NCI-H2081 treated with DMSO at 0.1 percent for 48 hours (cell line): ENCODE data around the gene BUB1.
"Not testable (repeated sequence)": the region's sequence is repeated elsewhere in the genome, so short reads cannot be mapped to it uniquely, and the experiment has no call there.

Experiments
- DNase-seq: peaks from one replicate; lab custom pipeline; 2025; lab: John Stamatoyannopoulos, UW

The BUB1 gene

DNA sequence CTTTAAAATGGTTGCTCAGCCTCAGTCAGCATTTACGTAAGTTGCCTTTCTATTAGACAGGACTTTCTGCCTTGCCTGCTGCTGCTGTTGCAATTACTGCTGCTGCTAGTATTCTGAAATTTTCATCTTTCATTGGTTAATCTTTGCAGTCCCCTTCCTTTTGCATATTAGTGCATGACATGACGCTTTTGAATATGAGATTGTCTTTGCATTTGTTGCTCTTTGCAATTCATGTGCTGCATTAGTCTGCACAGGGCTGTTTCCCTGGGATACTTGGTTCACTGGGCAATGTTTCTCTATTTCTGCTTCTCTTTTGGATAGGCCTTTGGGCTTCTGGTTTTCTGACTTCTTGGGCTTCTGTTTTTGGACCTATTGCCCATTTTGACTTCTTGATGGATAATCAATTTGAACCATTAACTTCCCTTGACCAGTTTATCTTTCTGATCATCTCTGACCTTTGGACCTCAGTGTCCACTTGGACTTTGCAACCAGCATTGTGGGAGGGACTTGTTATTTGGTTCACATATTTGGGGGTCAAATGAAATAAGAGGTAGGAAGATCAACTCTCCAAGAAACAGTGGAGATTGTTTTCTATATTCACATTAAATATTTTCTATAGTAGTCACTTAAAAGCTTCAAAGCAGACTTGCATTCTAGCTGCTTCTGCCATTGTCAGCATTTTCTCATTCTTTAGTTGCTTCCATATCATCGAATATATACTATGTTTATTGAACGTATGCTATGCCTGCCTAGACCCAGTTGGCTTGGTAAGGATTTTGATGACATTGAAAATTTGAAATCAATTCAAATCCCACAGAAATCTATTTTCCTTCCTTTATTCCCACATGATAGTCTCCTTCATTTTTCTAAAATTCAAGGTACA, 12.5 kb upstream of the BUB1 start:
- DNase-seq: no peak

DNA sequence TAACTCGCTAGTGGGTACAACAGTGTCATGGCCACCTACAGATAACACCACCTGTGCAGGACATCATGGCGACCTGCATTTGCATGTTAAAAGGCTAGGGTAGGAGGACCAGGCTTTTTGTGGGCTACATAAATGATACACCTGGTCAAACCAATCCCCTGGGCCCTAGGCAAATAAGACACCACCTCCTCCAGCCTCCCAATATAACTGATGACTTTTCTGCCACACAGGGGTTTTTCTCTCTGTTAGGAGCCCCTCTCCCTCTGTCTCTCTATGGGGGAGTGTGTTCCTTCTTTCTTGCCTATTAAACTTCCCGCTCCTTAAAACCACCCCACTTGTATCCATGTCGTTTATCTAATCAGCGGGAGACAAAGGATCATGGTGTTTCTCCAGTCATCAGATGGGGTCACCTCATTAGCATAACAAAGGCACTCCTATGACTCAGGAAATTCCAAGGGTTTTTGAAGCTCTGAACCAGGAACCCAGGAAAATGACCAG, 10.8 kb upstream of the BUB1 start:
- no peak for DNase-seq

DNA sequence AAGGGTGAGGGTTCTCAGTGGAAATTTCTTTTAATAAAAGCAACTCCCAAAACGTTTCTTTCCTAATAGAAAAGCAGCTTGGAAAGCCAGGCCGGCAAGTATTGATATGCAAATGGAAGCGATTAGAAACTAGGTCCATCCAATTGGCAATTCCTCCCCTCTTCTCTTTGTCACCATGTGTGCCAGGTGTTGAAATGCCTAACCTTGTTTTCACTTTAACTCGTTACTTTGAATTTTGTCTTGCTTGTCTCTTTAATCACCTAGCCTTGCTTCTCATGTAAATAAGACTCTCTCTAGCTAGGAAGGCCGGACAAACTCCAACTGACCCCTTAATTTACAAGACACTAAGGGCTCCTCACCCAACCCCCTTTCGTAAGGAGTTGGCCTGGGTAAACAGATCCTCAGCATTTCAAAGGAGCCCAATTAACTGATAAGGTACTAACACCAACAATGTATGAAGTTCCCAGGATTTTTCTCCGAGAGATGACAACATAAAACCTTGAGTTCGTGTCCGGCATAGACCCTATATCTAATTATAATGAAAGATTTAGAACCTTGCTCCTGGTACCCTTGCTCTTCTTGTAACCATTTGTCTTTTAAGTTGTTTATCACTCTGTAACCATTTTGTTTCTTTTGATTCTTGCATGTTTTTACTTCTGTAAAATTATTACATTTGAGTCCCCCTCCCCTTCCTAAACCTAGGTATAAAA, 10.1 kb upstream of the BUB1 start:
- not testable (repeated sequence) for DNase-seq

- no peak for DNase-seq
Measured at GRCh38 chr2:110682872-110683271, 5.0 kb upstream of the BUB1 start.

GRCh38 chr2:110682267-110682666, 4.4 kb upstream of the BUB1 start:
- DNase-seq: no peak

DNA sequence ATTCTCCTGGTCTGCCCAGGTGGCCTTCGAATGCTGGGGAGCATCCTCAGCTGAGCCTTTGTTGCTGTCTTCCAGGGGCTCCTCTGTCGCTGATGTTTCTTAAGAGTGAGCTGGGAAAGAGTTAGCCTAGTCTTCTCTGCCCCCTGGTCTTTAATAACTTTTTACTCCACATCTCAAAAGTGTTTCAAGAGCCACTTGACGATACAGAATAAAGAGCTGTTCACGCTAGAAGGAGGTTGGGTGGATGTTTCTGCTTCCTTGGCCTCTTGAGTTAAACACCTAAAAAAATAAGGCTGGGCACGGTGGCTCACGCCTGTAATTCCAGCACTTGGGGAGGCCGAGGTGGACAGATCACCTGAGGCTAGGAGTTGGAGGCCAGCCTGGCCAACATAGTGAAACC, 2.8 kb upstream of the BUB1 start:
- no peak for DNase-seq

DNA sequence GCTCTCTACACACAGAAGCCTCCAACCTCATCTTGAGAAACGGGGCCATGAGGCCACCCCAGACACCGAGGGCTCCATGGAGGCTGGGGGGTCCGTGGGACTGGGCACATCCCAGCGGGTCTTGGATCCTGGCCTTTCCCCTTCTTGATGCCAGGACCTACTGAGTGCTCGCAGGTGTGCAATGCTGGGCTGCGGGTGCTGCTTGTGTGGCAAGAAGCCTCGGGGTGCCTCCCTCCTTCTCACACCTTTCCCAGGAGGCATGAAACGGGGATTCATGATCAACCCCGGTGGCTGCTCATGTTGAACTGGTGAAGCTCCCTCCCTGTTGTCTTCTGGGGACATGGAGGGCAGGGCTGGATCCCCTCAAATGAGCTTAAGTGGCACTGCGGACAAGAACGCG, 2.0 kb upstream of the BUB1 start:
- no peak for DNase-seq

DNA sequence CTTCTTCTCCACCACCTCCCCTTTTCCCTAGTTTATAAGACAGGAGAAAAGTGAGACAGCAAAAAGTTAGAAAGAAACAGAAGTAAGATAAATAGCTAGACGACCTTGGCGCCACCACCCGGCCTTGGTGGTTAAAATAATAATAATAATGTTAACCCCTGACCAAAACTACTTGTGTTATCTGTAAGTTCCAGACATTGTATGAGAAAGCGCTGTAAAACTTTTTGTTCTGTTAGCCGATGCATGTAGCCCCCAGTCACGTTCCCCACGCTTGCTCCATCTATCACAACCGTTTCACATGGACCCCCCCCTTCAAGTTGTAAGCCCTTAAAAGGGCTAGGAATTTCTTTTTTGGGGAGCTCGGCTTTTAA, 1.5 kb upstream of the BUB1 start:
- no peak for DNase-seq

DNA sequence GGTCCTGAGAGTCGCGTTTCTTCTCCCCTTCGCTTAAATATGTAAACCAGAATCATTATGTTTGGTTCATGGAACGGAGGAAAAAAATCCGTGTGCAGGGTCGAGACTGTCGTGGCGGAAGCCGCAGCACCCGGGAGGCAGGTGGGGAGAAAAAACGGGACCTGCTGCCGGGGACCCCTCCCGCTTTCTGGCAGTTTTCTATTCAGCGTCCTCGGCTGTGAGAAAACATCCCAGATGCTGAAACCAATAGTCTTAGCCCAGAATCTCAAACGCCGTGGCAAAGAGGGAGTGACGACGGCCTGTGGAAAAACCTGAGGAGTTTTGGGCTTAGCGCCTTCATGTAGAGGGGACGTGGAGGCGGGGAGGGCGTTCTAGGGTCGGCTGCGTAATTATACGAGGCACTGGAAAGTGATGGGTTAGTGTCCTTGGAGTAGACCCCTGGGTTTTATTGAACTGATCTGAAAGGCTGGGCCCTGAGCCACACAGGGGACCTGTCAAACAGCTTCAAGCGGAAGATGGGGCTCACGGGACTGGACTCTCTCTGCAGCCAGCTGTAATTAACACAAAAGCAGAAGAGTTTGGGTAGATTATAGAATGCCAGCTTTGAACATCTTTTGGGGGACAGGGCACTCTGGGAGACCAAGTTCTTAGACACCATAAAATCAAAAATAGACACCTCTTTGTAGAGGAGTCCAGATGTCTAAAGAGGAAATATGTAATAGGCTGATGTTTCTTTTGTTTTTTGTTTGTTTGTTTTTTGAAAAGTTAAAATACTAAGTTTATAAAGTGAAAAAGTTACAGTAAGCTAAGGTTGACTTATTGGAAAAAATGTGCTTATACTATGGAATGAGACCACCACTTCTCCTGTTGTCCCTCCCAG, 834 bp upstream of the BUB1 start:
- no peak for DNase-seq

DNA sequence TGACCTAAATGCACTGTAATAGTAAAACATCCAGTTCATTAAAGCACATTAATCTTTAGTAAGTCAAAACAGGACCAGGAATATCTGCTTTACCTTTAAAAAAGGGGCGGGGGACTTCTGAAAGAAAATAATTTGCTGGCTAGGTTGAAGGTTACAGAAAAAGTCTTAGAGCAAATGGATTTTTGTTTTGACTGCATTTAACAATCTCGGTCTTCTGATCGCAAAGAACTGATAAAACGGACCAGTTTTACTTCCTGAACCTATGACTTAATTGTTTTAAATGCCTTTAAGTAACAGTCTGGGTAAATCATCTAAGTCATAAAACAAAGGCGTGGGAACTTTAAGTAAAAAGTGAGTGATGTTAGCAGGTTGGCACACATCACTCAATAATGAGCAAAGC, 783 bp downstream of the BUB1 start:
- DNase-seq: no peak

GRCh38 chr2:110675679-110676078, 2.2 kb downstream of the BUB1 start:
- no peak for DNase-seq

- no peak for DNase-seq
Measured at GRCh38 chr2:110674620-110675555, 3.0 kb downstream of the BUB1 start.

DNA sequence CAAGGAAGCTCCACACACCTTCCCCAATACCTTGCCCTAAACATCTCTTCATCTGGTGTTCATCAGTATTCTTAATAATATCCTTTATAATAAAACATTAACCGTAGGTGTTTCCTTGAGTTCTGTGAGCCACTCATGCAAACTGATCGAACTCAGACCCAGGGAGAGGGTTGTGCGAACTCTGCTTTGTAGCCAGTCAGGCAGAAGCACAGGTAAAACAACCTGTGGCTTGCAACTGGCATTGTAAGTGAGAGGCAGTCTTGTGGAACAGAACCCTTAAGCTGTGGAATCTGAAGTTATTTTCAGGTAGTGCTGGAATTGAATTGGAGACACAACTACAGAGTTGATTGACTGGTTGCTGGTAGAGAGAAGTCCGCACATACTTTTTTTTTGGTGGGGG, 4.7 kb downstream of the BUB1 start:
- no peak for DNase-seq

DNA sequence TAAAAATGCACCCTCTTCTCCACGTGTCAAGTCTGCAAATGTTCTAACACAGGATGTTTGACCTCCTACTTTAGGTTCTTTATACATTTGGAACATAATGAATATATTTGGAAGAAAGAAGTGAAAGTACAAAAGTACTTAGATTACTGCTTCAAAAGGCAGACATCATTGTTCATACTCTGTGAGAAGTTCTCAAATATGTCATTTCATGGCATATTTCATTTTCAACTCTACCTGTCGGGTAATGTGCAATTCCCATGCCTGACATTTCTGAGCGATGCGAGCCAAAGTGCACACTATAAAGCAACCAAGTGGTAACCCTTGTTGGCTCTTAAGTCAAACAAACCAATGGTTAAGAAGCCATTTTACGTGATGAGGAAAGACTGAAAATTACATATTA, 7.0 kb downstream of the BUB1 start:
- DNase-seq: no peak

DNA sequence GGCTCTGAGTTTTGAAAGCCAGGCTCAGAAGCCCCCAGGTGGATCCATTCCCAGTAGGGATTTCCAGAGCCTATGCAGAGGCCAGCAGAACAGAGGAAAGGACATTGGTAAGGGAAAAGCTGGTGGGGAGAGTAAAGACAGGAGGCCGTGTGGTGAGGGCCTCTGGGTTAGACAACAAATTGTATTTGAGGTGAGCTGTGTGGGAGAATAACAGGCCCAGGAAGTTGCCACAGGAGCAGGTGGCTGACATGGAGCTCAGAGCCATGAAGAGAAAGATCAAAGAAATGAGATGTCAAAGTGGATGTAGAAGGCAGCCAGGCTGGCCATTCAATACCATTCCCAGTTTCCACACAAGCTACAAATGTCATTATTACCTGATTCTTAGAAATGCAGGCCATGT, 8.8 kb downstream of the BUB1 start:
- no peak for DNase-seq

- DNase-seq: no peak
Measured at GRCh38 chr2:110667071-110667470, 10.8 kb downstream of the BUB1 start.

DNA sequence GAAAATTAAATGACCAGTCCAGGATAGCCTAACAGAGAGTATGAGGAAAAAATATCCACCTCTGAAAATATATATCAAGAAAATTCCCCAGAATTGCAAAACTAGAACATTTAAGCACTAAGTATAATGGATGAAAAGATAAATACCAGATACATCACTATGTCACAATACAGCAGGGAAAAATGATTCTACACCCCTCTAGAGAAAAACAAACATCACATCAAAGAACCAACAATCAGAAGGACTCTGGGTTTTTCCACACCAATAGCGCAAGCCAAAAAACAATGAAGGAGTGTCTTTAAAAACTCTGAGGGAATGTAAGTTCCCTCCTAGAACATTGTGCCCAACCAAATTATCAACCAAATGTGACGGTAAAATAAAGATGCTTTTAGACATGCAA, 13.7 kb downstream of the BUB1 start:
- DNase-seq: no peak

GRCh38 chr2:110662560-110662959, 15.3 kb downstream of the BUB1 start:
- no peak for DNase-seq

DNA sequence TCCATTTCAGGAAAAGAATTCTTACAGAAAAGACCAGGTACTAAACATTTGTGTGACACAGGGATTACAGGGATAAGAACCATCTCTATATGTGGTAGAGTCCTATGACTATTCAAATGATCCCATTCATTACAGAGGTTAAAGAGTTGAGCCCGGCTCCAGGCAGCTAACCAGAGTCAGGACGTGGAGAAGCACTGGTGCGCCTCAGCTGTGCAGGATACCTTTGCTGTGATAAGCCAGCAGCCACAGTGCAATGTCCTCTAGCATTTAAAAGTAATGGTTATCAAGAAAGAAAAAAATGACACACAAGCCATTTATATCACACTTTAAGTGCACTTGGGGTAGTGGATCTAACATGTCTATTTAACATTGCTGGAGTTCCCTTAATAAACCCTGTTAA, 17.3 kb downstream of the BUB1 start:
- no peak for DNase-seq

GRCh38 chr2:110659248-110659647, 18.6 kb downstream of the BUB1 start:
- DNase-seq: no peak

GRCh38 chr2:110657724-110658305, 20.0 kb downstream of the BUB1 start:
- no peak for DNase-seq
